Activated CD8-positive, alpha-beta memory T cell treated with anti-CD3 and anti-CD28 coated beads, Interleukin-2, amount 10 ng/mL, durations not matched to agents 7 days and 5 days (primary cell): ENCODE results near the gene LAMB2. TPM values are rescaled to one million over a fixed set of nuclear protein-coding genes. Genes with fewer than 3 reads are reported as not detected.
A peak's percentile ranks its signal among the peaks of the same experiment; 100 is the strongest.

Source experiments
- ATAC-seq: fragments of 150-1000 bp; cut with Tn5 transposase; one replicate; pipeline ENCODE4 v1.10.0; 2021; ENCODE audit warnings: moderate library complexity
- CTCF ChIA-PET: fragments of 350-600 bp; sonication (Branson Sonifier 250); formaldehyde crosslinking; loops from one replicate; lab custom pipeline; 2021; ENCODE audit warnings: antibody characterized with exemption; lab: Charles Lee
- DNase-seq: peaks from one replicate; pipeline ENCODE4 v3.0.0-alpha.2; 2020
- H3K27ac Mint-ChIP-seq: one replicate; pipeline ENCODE4 v1.8.0; 2021; ENCODE audit warnings: mild to moderate bottlenecking, mixed read lengths
- H3K27me3 Mint-ChIP-seq: one replicate; pipeline ENCODE4 v1.8.0; 2021; ENCODE audit warnings: mixed read lengths
- H3K36me3 Mint-ChIP-seq: one replicate; pipeline ENCODE4 v1.8.0; 2021; ENCODE audit warnings: mild to moderate bottlenecking, mixed read lengths
- H3K4me1 Mint-ChIP-seq: one replicate; pipeline ENCODE4 v1.8.0; 2021; ENCODE audit warnings: mixed read lengths
- H3K4me3 Mint-ChIP-seq: one replicate; pipeline ENCODE4 v1.8.0; 2021; ENCODE audit warnings: mild to moderate bottlenecking, moderate library complexity, mixed read lengths
- H3K9me3 Mint-ChIP-seq: one replicate; pipeline ENCODE4 v1.8.0; 2022; ENCODE audit warnings: low read depth, mixed read lengths
- total RNA-seq, 2 experiments: library from RNA; stranded (reverse); gene quantifications; one replicate each; pipeline ENCODE4 v1.2.3, GENCODE V29; 2021

Gene LAMB2
- total RNA-seq, 2 experiments from 2014 or later = not detected

DNA sequence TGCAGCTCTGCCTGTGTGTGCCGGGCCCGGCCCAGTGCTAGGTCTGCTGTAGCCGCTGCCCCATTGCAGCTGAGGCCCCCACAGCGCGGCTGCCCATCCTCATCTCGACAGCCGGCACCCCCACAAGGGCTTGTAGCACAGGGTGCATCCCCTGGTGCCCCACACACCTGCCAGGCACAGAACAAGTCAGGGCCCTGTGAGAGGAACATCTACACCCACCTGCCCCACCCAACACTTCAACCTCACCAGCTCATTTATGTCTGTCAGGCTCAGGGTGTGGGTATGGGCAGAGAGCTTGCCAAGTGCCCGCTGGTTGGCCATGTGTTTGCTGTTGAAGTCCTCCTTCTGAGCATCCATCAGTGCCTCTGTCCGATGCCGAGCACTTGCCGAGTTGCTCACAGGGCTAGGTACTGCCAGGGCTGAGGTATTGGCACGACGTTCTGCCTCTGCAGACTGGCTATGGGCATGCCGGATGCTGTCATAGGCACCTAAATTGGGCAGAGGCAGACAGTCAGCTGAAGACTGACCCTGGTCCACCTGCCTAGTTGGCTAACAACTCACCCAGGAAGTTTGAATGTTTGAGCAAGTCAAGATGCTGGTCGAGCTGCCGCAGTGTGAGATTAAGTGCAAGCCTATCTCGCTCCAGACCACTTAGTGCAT, 9.8 kb downstream of the LAMB2 start:
- peaks cover 20% of the 10 kb centered on the region for H3K4me1 Mint-ChIP-seq
- no peaks in the 10 kb centered on the region for H3K27me3 Mint-ChIP-seq
- no peak overlapping the region for H3K4me3 Mint-ChIP-seq
- ATAC-seq (no peak), DNase-seq (no peak)
- H3K36me3 Mint-ChIP-seq = peaks cover under 1% of the 10 kb centered on the region
- CTCF ChIA-PET = interaction anchor here (0.8 kb wide), 1 partner anchor 135 kb away, joined by 3 read pairs; no protein-coding TSS in a partner anchor
- H3K27ac Mint-ChIP-seq = no peak overlapping the region
- H3K9me3 Mint-ChIP-seq = no peaks in the 10 kb centered on the region

- Mint-ChIP-seq H3K9me3 (no peaks in the 10 kb centered on the region), H3K4me3 (no peak overlapping the region), H3K36me3 (peaks cover 6% of the 10 kb centered on the region), H3K27ac (no peak overlapping the region), H3K4me1 (peaks cover 23% of the 10 kb centered on the region), H3K27me3 (no peaks in the 10 kb centered on the region)
- CTCF ChIA-PET = interaction anchor here (1.1 kb wide), 1 partner anchor 36 kb away, joined by 3 read pairs; no protein-coding TSS in a partner anchor
- ATAC-seq (no peak), DNase-seq (no peak)
Measured at GRCh38 chr3:49122451-49122850, 10.4 kb downstream of the LAMB2 start.

DNA sequence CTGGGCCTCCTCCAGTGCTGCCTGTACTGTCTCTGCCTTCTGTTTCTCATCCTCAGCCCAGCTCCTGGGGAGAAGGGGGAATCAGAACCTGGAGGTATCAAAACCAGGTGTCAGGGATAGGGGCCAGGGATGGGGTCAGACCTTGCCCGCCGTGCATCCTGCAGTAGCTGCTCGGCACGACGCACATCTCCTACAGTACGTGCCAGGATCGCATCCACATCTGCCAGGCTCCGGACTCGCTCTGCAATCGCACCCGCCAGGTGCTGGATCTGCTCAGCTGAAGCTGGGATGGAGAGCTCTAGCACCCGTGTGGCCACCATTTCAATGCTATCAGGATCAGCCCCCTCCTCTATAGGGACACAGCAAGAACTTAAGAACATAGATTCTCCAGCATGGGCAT, 10.8 kb downstream of the LAMB2 start:
- H3K36me3 Mint-ChIP-seq = peaks cover 9% of the 10 kb centered on the region
- no peak overlapping the region for H3K4me3 Mint-ChIP-seq
- CTCF ChIA-PET = interaction anchor here (1.1 to 1.7 kb wide), 2 partner anchors 31 to 36 kb away, joined by 3 to 4 read pairs; no protein-coding TSS in a partner anchor
- H3K27ac Mint-ChIP-seq = peak overlapping the region; percentile 89
- no peak for DNase-seq
- no peak for ATAC-seq
- peaks cover 23% of the 10 kb centered on the region for H3K4me1 Mint-ChIP-seq
- H3K9me3 Mint-ChIP-seq = no peaks in the 10 kb centered on the region
- H3K27me3 Mint-ChIP-seq = no peaks in the 10 kb centered on the region

- no peaks in the 10 kb centered on the region for H3K9me3 Mint-ChIP-seq
- CTCF ChIA-PET = interaction anchor here (0.6 to 4.5 kb wide), 10 partner anchors 16 to 512 kb away, joined by 3 to 25 read pairs (median 4); partner anchors contain the start of genes QRICH1, UQCRC1 and WDR6
- peak overlapping the region; percentile 89 for H3K27ac Mint-ChIP-seq
- H3K4me1 Mint-ChIP-seq = peaks cover 23% of the 10 kb centered on the region
- H3K4me3 Mint-ChIP-seq = peak overlapping the region; percentile 91
- peaks cover 13% of the 10 kb centered on the region for H3K36me3 Mint-ChIP-seq
- no peaks in the 10 kb centered on the region for H3K27me3 Mint-ChIP-seq
- DNase-seq (no peak), ATAC-seq (no peak)
Measured at GRCh38 chr3:49121132-49121736, 11.6 kb downstream of the LAMB2 start.

DNA sequence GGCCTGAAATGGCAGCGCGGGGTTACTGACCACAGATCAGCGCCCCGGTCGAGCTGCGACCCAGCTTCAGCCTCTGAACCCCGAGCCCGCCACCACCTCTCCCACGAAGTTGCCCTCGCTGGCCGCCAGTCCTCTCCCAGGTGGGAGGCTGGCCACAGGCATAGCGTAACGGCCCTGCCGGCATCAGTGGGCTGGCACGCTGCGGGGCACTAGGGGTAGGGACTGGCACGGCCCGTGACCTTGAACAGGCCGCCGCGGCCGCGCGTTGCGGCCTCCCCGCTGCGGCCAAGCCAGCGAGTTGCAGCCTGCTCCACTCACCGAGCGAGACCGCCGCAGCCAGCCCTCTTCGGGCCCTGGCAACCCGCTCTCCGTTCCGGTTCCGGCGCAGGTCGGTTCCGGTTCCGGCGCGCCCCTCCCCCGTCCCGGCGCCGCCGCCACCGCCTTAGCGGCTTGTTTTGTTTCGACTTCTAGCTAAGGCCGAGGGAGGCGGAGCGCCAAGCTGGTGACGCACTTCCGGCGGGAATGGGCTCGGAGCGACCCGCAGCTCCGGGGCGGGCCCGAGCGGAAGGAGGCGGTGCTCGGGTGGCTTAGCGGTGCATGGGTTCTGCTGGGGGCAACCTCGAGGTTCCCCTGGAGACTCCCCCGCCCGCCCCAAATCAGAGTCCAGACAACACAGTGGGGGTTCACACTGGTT, 12.3 kb downstream of the LAMB2 start, which contains the start of gene USP19:
Gene USP19 (minus strand): TSS at position 386 of the 694 bp plus-strand sequence. CDS start 1,678 bp downstream, outside the sequence.
- Mint-ChIP-seq H3K4me3 (peak within 1 kb of the TSS; percentile 91), H3K9me3 (no peaks in the 10 kb centered on the region), H3K36me3 (peaks cover 16% of the 10 kb centered on the region), H3K27ac (peak within 1 kb of the TSS; percentile 89), H3K4me1 (peaks cover 23% of the 10 kb centered on the region), H3K27me3 (no peaks in the 10 kb centered on the region)
- ATAC-seq = peak; percentile 94
- CTCF ChIA-PET = interaction anchor here (0.6 to 4.5 kb wide), 11 partner anchors 15 to 511 kb away, joined by 3 to 25 read pairs (median 4); partner anchors contain the start of genes QRICH1, UQCRC1, USP4 and WDR6
- peak; percentile 95 for DNase-seq

DNA sequence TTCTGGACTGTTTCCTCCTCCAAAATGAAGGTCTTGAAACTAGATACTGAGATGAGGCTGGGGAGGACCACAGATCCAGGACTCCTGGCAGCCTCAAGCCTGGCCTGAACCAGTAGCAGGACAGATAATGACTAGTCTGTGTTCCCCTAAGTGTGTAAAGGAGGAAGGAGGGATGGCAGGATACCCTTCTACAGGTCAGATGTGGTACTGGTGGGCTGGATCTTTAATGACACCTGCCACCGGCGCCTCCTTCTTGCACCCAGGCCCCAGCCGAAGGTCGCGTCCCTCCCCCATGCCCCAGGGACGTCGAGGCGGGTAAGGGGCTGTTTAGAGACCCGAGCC, 12.8 kb downstream of the LAMB2 start:
- no peak for DNase-seq
- no peaks in the 10 kb centered on the region for H3K9me3 Mint-ChIP-seq
- no peaks in the 10 kb centered on the region for H3K27me3 Mint-ChIP-seq
- H3K36me3 Mint-ChIP-seq = peaks cover 22% of the 10 kb centered on the region
- peak overlapping the region; percentile 91 for H3K4me3 Mint-ChIP-seq
- peak; percentile 21 for ATAC-seq
- CTCF ChIA-PET = interaction anchor here (0.8 to 4.5 kb wide), 7 partner anchors 15 to 511 kb away, joined by 3 to 25 read pairs (median 5); partner anchors contain the start of genes QRICH1, UQCRC1 and USP4
- peaks cover 23% of the 10 kb centered on the region for H3K4me1 Mint-ChIP-seq
- H3K27ac Mint-ChIP-seq = peak overlapping the region; percentile 89

GRCh38 chr3:49119439-49119838, 13.4 kb downstream of the LAMB2 start:
- CTCF ChIA-PET = interaction anchor here (0.5 to 4.5 kb wide), 3 partner anchors 26 to 771 kb away, joined by 3 to 25 read pairs (median 5); partner anchors contain the start of gene QRICH1
- H3K27ac Mint-ChIP-seq = peak overlapping the region; percentile 89
- H3K9me3 Mint-ChIP-seq = no peaks in the 10 kb centered on the region
- ATAC-seq (no peak), DNase-seq (no peak)
- peaks cover 23% of the 10 kb centered on the region for H3K4me1 Mint-ChIP-seq
- peaks cover 22% of the 10 kb centered on the region for H3K36me3 Mint-ChIP-seq
- no peaks in the 10 kb centered on the region for H3K27me3 Mint-ChIP-seq
- H3K4me3 Mint-ChIP-seq = peak overlapping the region; percentile 91

DNA sequence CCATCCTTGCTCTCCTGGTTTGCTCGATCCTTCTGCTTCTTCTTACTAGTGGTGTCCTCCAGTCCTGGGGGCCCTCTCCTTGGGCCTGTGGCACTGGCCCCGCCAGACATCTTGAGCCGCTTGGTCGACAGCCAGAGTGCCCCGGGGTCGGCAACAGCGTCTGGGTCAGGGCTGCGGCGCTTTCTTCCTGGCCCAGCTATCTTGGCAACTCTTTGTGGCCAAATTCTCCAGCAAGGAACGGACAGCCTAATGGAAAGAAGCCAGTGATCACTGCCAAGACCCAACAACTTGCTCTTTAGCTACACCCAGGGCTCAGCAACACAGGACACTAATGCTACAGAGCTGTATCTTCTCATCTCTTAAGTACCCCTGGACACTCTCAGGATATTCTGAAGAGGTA, 13.8 kb downstream of the LAMB2 start:
- Mint-ChIP-seq H3K27ac (no peak overlapping the region), H3K9me3 (no peaks in the 10 kb centered on the region)
- ATAC-seq = no peak

GRCh38 chr3:49112262-49112661, 20.6 kb downstream of the LAMB2 start:
- no peaks in the 10 kb centered on the region for H3K4me1 Mint-ChIP-seq
- CTCF ChIA-PET = no interaction called here
- no peaks in the 10 kb centered on the region for H3K27me3 Mint-ChIP-seq
- ATAC-seq = no peak
- H3K27ac Mint-ChIP-seq = no peak overlapping the region
- no peaks in the 10 kb centered on the region for H3K9me3 Mint-ChIP-seq
- peaks cover 26% of the 10 kb centered on the region for H3K36me3 Mint-ChIP-seq
- no peak for DNase-seq
- H3K4me3 Mint-ChIP-seq = no peak overlapping the region

More for the DNA sequence above, 13.8 kb downstream of the LAMB2 start:
- Mint-ChIP-seq H3K36me3 (peaks cover 22% of the 10 kb centered on the region), H3K4me1 (peaks cover 23% of the 10 kb centered on the region), H3K27me3 (no peaks in the 10 kb centered on the region), H3K4me3 (peak overlapping the region; percentile 91)
- CTCF ChIA-PET = interaction anchor here (0.5 to 4.5 kb wide), 3 partner anchors 14 to 771 kb away, joined by 3 to 25 read pairs (median 5); partner anchors contain the start of genes QARS1 and QRICH1
- DNase-seq = no peak

DNA sequence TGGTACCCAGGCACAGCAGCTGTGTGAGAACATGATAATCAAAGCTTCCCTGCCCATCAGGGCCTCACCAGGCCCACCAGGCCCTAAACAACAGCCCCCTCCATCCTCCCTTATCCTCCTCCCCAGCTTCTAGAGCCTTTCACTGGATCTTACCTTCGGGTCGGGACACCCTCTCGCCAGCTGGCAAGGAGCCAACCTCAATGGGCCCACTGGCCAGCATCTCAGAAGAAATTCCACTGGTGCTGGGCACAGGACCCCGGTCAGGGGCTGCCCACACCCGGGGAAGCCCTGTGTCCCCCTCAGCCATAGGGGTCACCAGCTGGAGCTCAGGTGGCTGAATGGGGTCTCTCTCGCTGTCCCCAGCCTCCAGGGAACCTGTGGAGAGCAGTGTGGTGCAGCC, 21.5 kb downstream of the LAMB2 start:
- CTCF ChIA-PET = interaction anchor here (1.3 kb wide), 1 partner anchor 17 kb away, joined by 3 read pairs; the partner anchor contains the start of gene QRICH1
- Mint-ChIP-seq H3K27ac (no peak overlapping the region), H3K4me1 (no peaks in the 10 kb centered on the region)

GRCh38 chr3:49110780-49111179, 22.1 kb downstream of the LAMB2 start:
- CTCF ChIA-PET = interaction anchor here (1.3 kb wide), 1 partner anchor 16 kb away, joined by 3 read pairs; the partner anchor contains the start of gene QRICH1
- Mint-ChIP-seq H3K27ac (no peak overlapping the region), H3K4me1 (peaks cover 1% of the 10 kb centered on the region), H3K36me3 (peaks cover 18% of the 10 kb centered on the region), H3K4me3 (no peak overlapping the region), H3K27me3 (no peaks in the 10 kb centered on the region), H3K9me3 (no peaks in the 10 kb centered on the region)
- ATAC-seq (no peak), DNase-seq (no peak)

More for the DNA sequence above, 21.5 kb downstream of the LAMB2 start:
- Mint-ChIP-seq H3K36me3 (peaks cover 22% of the 10 kb centered on the region), H3K4me3 (no peak overlapping the region), H3K27me3 (no peaks in the 10 kb centered on the region), H3K9me3 (no peaks in the 10 kb centered on the region)
- no peak for DNase-seq
- ATAC-seq = no peak

DNA sequence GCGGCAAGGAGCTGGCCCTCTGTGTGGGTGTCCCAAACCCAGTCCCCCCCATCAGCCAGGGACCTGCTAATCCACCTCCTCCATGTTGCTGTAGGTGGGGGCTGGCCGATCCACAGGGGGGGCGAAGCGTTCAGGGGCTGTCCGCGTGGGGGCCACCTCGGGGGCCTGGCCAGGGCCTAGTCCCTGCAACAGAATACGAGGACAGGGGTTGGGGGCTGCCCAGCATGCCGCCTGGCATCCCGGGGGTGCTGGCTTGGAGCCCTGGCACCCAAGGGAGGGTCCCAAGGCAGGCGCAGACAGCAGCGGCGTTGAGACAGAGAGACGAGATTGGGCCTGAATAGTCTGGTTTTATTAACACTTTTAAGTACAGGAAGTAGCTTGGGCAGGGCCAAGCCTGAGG, 24.5 kb downstream of the LAMB2 start:
- H3K9me3 Mint-ChIP-seq = no peaks in the 10 kb centered on the region

More for the DNA sequence above, 24.5 kb downstream of the LAMB2 start:
- no peak for DNase-seq
- H3K27ac Mint-ChIP-seq = no peak overlapping the region
- no peaks in the 10 kb centered on the region for H3K27me3 Mint-ChIP-seq
- H3K4me3 Mint-ChIP-seq = no peak overlapping the region
- peaks cover 13% of the 10 kb centered on the region for H3K36me3 Mint-ChIP-seq
- CTCF ChIA-PET = interaction anchor here (1.2 to 1.5 kb wide), 2 partner anchors 50 to 62 kb away, joined by 3 to 6 read pairs; partner anchors contain the start of gene KLHDC8B
- peaks cover 20% of the 10 kb centered on the region for H3K4me1 Mint-ChIP-seq
- ATAC-seq = no peak
